CD4-positive, alpha-beta T cell treated with Interleukin-6 at 100 ng/mL for 8 hours (primary cell): ENCODE data around the gene DNMT3A.
A peak's percentile ranks its signal among the peaks of the same experiment; 100 is the strongest.

Experiments used
- DNase-seq: peaks from one replicate; pipeline ENCODE4 v3.0.0-alpha.2; 2020; ENCODE audit warnings: mixed read lengths, low spot score

Gene DNMT3A

DNA sequence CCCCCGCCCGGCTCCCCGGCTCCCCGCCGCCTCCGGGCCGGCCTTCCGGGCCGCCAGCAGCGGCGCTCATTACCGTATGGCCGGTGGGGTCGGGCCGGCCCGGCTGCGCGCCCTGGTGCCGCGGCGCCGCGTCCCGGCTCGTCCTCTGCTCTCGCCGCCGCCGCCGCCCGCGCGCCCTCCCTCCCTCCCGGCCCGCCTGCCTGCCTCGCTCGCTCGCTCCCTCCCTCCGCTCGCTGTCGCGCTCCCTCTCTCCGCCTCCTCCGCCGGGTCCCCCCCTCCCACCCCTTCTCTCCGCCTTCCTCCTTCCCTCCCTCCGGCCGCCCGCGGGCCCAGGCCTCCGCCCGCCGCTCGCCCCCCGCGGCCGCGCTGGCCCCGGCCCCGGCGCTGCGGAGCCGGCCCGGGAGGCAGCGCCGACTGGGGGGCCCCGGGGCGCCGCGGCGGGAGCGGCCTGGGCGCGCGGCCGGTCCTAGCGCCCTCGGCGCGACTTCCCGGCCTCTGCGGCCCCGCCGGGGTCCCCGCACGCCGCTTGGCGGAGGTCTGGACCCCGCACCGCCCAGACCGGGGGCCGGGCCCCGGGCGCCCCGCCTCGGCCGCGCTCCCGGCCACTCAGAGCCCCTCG lies at the start of gene DNMT3A:
DNMT3A (minus strand) TSS at position 173 of the 619 bp plus-strand sequence. CDS start 27,941 bp downstream, outside the sequence.
- peak; percentile 57 for DNase-seq

DNA sequence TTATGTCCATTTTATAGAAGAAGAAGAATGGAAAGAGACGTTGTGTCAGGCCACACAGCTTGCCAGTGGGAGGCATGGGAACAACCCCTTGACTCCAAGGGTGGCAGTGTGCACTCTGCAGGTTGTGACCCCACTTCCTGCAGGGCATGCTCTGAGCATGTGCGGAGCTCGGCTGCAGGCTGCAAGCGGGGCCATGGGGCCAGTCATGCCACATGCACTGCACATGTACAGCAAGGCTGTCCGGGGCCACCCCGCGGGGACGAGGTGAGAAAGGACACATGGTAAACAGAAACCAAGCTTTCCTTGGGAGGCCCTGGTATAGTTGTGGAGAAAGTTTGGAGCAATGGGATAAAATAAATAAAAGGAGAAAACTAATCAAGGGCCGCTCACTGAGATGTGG lies 47.4 kb upstream of the DNMT3A start:
- DNase-seq, result no peak

DNA sequence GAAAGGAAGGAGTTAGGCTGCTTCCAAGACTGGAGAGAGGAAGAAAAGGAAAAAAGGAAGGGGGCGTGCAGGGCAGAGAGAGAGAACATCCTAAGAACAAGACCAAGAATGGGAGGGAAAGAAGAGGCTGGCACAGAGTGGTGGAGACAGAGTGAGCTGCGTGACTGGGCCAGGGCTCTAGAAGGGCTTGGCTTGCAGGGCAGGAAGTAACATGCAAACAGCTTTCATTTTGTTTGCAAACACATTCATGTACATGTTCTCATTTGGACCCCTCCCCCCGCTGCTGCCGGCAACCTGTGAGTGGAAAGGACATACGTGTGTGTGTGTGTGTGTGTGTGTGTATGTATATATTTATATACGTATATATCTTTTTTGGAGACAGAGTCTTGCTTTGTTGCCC lies 46.8 kb upstream of the DNMT3A start:
- no peak for DNase-seq

DNA sequence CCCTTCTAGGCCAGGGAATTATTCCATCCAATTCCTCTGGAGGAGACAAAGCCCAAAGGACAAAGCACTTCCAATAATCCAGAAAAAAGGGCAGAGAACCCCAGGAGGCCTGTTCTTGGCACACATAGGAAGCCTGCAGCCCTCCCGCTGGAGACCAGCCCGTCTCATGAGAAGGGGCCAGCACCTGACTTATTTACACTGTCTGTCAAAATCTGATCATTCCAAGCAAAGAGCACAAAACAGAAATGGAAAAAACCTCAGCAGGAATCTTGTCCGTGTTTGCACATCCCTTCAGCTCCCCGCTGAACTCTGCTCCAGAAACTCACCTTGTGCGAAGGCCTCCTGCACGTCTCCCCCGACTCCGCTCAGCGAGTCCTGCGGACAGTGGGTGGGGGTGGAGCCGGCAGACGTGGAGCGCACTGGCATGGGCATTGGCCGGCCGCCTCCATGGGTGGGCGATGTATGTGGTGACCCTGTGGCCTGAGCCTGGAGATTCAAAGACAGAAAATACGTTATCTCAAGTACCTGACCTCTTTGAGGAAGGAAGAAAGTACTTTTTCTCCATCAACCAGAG lies 46.2 kb upstream of the DNMT3A start:
- DNase-seq, result no peak

DNA sequence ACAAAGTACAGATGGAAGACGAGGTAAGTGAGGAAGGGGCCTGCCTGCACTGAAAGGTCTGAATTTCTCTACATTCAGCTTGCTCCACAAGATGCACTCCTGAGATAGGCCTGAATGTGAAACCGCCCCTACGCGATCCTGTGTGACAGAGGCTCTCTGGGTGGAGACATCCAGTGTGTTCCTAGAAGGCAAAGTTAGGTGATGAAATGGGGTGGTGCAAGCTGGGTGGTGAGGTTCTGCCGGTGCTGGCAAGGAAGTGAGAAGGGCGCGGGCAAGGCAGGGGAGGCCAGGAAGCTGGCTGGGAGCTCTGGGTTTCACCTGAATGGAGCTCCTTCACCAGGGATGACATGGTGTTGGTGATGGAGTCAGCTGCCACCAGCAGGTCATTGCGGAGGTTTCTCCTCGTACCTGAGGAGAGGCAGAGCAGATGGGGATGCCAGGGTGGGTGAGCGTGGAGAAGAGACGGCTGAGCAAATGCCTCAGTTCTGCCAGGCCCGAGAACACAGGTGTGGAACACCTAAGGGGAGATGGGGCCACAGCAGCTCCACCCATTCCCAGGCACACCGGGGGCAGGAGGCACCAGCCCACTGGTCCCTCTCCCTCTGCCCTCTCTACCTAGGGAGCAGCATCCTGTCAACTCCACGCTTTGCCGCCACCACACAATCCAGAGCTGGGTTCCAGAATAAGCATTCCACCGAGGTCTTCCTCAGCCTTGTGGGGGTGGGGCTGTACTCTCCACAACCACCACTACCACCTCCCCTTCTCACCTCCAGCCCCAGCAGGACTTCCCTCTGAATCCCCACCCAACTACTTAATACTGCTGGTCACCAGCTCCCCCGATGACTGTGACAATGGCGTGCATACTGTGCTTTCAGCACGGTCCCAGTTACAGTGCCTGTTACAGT lies 45.5 kb upstream of the DNMT3A start:
- no peak for DNase-seq

DNA sequence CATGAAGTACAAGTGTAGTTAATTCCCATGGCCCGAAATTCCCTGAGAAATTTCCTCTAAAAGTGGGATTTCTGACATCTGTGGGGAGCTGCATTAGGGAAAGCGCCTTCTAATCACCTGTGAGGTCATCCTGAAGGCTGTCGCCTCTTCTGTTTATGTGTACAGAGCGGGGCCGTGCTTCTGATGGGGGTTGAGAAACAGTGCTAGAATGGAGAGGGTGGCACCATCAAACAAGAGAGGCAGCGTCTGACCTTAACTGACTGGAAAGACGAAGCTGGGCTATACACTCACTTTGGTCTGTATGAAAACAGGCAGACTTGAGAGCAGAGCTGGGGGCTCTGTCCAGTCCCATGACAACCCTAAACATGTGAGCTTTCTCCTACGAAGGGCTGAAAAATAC lies 44.2 kb upstream of the DNMT3A start:
- DNase-seq, result no peak

DNA sequence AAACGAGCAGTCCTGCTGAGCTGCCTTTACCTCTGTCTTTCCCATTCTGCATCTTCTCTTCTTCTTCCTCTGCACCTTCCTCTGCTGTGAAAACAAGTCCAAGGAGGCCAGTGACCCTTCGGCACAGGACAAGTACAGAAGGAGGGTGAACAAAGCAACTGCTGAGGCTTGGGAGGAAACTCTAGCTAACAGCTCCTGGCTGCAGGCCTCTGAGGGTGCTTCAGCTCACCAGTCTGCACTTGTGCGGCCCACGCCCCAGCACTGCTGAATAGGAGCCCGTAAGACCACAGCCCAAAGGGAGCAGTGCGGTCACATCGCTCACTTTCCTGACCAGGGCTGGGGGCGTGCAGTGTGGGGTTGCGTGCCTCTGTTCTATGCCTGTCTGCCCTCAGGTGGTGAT lies 42.1 kb upstream of the DNMT3A start:
- no peak for DNase-seq

DNA sequence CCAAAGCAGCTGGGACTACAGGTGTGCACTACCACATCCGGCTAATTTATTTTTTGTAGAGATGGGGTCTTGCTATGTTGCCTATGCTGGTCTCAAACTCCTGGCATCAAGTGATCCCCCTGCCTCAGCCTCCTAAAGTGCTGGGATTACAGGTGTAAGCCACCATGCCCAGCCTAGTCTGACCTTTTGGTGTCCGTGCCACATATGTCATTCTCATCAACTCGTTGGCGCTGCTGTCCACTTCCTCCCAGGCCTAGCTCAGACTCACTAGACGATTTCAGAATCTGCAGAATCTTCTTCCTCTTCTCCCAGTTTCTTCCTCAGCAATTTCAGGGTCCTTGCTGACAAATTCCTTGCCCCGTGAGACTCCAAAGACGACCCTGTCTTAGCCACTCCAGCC lies 39.8 kb upstream of the DNMT3A start:
- no peak for DNase-seq

DNA sequence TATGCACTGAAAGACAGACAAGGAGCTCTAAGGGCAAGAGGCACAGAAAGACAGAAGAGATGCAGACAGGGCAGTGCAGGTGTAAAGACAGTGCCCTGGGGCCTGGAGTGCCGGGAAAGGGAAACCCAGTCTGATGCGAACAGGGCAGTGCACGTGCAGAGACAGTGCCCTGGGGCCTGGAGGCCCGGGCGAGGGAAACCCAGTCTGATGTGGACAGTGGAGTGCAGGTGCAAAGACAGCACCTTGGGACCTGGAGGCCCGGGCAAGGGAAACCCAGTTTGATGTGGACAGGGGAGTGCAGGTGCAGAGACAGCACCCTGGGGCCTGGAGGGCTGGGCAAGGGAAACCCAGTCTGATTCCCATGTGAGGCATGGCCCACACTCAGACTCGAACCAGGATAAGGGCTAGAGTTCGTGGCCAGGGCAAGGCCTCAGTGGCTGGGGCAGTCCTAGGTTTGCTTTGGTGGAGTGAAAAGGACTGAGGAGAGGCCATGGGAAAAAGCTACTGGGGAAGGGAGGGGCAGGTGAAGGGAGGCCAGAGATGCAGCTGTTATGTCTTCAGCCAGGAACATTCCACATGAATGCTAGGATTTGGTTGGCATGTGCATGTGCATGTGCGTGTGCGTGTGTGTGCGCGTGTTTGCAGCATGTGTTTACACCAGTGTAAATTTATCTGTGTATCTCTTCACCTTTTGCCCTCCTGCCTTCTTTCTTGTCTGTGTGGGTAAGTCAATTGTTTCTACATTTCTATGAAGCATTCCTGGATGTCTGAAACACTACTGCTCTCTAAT lies 39.1 kb upstream of the DNMT3A start:
- no peak for DNase-seq

DNA sequence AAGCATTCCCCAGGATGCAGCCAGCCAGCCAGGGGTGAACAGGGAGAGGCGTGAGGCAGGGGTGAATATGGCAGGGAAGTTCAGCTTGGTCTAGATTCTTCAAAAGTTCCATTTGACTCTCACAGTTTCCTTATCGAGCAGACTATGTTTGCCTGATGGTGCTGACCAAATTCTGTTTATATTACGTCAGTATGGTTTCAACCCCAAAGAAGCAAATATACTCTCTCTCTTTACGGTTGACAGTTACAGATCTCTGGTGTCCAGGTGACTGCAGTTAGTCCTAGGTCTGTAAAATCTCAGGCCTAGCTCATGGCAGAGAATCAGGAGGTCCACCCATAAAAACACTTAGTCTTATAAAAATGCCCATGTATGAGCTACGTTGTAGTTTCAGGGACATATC lies 38.3 kb upstream of the DNMT3A start:
- no peak for DNase-seq

DNA sequence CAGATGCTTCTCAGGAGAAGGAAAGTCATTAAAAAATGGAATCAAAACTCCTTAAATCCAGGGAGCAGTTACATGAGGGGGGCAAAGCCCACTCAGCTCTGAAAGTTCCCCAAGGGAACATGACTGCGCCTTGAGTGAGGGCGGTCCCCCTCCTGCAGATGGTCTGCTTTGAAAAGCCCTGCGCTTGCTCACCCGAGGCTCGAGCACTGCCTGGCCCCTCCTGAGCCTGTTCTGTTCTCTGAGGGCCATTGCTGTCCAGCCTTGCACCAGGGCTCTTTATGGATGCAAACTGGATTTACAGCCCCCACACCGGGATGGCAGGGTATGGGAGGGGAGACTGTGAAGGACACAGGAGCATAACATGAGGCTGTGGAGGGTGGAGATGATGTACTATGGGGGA lies 37.8 kb upstream of the DNMT3A start:
- DNase-seq, result no peak

DNA sequence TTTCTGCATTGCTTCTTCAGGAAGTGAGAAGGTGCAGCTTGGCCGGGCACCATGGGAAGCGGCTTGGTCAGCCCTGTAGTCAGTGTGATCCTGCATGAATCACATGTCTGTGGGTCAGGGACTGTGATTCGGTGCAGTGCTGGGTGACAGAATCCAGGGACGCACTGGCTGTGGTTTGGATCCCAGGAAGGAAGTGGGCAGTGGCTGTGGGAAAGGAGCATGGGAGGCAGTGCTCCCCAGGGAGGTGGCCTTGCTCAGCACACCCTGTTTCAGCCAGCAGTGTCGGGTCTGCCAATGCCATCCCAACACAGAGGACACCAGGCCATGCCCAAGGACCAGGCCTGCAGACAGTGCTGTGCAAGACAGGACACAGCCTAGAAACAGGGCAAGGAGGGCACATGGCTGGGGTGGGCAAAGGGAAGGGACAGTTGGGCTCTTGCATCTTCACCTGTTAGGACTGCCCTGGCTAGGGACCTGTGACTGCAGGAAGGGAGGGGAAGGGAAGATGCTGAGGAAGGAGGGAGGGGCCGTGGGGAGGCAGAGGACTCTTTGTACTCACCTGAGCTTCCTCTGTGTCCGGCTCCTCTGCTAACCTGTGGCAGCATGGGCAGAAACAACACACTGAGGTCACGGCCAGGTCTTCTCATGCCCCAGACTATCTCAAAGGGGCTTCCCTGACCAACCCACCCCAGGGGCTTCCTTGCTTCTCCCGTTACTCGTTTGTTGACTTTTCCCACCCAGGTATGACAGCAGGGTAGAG lies 37.2 kb upstream of the DNMT3A start:
- DNase-seq, result peak; percentile 11

DNA sequence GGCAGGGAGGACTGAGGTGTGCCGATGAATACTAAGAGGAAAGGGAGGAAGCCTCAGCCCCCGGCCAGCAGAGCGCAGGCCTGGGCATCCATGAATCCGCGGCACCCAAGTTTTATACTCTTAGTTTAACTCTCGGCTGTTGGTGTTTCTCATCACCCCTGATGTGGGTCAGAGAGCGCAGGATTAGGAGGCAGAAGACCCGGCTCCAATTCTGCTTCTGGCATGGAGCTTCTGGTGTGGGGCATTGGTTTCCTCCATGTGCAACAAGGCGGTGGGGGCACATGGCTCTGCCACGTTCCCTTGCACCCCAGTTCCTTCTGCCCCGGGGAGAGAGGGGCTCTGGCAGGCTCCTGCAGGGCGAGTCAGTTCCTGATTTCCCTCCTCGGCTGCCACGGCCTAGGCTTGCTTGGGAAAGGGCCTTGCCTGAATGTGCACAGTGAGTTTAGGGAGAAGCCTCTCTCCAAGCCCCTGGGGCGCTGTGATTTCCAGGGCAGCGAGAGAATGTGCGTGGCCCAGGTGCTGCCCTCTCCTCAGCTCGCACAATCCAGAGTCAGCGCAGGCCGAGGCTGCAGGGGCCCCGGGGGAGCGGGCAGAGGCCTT lies 36.2 kb upstream of the DNMT3A start:
- DNase-seq, result no peak

DNA sequence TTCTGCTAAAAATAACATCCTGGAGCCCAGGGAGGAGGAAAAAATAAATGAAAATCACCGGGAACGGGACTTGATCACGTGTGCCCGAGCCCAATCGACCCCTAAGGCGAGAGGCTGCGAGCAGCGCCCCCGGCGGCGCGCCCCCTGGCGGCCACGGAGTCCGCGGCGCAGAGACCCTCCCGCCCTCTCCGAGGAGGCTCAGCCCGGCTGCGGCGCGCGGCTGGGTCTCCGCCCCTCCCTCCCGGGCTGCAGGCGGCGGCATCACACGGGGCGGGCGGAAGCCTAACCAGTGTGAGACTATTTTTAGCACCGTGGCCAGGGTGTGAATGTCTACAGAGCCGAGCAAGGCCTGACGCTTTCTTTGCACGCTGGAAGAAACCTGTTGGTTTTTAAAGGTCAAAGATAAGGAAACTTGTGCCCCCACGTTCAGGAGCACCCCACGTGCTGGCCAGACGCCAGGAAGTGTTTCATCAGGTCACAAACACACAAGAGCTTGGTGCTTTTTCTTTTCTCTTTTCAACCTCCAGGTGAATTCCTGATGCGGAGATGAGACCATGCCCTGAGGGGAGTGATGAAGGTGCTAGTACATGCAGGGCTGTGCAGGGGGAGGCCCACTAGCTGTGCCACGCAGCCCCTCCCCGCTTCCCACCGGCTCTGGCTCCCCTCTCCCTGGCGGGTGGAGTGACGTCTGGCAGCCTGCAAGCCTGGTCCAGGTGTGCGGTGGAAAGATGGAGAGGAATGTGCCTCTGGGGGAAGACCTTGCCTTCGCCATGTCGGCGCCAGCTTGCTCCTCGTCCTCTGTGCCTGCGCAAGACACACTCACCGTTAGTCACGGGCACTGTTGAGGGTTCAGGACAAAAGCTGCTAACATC lies 35.3 kb upstream of the DNMT3A start:
- DNase-seq, result peak; percentile 92

DNA sequence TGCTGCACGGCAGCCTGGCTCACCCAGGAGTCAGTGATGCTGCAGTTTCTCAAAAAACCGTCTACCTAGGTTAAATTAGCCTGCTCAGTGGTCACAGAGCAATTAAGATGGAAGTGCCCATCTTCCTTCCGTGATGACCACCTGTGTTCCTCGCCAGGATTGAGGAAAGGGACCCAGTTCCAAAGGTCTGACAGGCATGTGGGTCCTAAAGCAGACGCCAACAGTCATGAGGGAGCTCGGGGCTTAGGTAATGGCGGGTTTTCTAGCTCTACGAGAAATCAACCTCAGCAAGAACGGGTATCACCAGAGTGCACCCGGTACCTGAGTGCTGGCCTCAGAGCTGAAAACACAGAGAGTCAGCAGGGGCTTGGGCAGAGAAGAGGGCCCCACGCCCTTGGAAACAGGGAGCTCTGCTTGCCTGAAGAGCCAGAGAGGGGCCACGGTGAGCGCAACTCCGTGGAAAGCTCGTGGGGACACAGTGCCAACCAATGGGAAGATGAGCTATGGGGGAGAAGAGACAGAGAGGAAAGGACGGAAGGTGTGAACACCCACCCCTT lies 34.3 kb upstream of the DNMT3A start:
- no peak for DNase-seq

DNA sequence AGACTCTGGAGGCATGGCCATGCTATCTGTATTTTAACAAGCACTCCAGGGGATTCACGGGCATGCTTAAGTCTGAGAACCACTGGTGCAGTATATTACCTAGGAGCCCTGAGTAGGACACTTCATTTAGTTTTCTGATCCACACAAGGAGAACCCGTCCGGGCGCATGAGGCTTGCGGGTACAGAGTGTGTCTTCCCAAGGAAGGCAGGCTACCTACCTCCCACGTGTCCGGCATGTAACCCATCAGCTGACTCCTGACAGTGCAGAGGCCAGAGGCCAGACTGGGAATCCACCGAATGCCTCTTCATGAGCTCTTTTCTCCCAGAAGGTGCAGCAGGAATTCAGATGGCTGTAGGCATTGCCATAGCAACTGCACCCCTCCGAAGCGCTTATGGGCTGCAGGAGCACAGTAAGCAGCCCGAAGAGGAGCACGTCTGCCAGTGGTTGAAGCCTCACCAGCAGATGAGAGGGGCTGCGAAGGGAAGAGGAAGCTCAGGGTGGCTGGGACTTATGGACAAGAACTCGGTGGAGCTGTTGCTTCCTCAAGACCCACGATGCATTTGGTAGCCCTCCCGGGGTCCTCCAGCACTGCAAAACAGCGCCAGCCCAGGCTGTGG lies 33.8 kb upstream of the DNMT3A start:
- DNase-seq, result no peak

DNA sequence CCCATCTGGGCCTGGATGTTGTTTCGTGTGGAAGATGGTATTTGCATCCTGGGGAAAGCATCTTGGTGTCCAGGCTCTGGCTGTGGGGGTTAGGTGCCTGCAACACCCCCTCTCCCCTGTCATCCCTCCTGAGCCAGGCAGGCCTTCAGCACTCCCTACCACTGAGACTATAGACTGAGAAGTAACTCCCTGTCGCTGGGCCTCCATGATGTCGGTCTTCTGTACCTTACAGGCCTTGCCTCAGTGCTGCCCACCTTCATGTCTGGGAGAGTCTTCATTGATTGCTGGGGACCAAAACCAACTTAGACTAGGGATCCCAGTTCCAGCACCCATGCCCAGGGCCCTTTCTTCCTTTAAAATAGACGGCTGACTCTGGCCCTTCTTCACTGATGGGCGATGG lies 33.1 kb upstream of the DNMT3A start:
- DNase-seq, result no peak

DNA sequence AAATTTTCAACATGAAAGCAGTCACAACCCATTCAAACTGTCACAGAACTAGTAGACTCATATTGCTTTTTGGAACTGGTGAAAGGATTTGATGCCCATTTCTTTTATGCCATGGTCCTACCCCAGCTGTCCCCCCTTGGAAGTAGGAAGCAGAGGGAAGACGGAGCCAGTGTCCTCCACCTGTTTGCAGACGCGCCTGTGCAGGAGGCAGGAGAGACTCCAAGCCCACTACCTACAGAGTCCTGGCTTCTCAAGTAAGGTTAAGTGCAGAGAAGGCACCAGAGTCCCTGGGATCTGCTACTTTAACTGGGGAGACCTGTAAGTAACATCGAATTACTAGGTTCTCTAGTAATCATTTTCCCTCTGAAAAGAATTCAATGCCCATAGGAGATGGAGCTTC lies 32.7 kb upstream of the DNMT3A start:
- no peak for DNase-seq

DNA sequence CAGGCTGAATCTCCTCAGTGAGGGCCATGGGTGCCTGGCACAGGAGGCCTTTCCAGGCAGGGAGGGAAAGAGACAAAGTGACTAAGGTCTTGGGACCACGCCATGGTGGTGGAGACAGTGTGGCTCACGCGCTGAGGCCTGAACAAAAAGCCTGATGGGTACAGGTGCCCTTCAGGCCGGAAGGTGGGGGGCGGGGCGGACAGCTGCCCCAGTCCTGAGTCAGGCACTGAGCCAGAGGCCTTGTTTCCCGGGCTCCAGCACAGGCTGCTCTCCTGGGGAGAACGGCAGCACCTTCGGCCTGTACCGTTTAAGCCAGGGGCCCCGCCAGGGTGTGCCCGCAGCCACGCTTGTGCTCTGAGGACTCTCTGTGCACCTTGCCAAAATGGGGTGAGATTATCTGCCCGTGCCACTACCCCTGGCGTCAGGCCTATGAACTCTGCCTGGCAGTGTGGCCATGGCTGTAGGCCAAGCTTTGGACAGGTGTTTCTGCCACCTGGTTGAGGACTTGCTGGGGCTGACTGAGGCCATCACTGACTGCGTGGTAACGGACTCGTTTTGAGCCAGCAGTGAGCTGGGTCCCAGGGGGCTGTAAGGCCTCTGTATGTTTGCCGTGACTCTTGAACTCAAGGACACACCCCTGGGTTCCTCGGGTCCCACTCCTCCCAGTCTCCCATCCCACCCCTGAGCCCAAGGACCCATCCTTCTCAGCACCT lies 31.7 kb upstream of the DNMT3A start:
- no peak for DNase-seq
